Glutamatergic neuron (in vitro differentiated cells): ENCODE measurements around the gene MAP3K9. TPM values are rescaled to one million over a fixed set of nuclear protein-coding genes. Genes with fewer than 3 reads are reported as not detected.

Source experiments
- DNase-seq: peaks from one replicate; pipeline ENCODE4 v3.0.0; 2022
- H3K27ac Mint-ChIP-seq: one replicate; pipeline ENCODE4 v1.8.0; 2020; ENCODE audit warnings: mild to moderate bottlenecking, mixed read lengths, inconsistent platforms; ENCODE audit not compliant: unreplicated experiment
- H3K27me3 Mint-ChIP-seq: one replicate; pipeline ENCODE4 v1.8.0; 2020; ENCODE audit warnings: mild to moderate bottlenecking, moderate library complexity, mixed read lengths, inconsistent platforms; ENCODE audit not compliant: unreplicated experiment
- H3K36me3 Mint-ChIP-seq: one replicate; pipeline ENCODE4 v1.8.0; 2020; ENCODE audit warnings: mild to moderate bottlenecking, mixed read lengths, inconsistent platforms; ENCODE audit not compliant: unreplicated experiment
- H3K4me1 Mint-ChIP-seq: one replicate; pipeline ENCODE4 v1.8.0; 2020; ENCODE audit warnings: mild to moderate bottlenecking, low read depth, mixed read lengths, inconsistent platforms; ENCODE audit not compliant: unreplicated experiment
- H3K4me3 Mint-ChIP-seq: one replicate; pipeline ENCODE4 v1.8.0; 2020; ENCODE audit warnings: mild to moderate bottlenecking, mixed read lengths, inconsistent platforms; ENCODE audit not compliant: unreplicated experiment
- H3K9me3 Mint-ChIP-seq: one replicate; pipeline ENCODE4 v1.8.0; 2020; ENCODE audit warnings: mild to moderate bottlenecking, moderate library complexity, mixed read lengths, inconsistent platforms; ENCODE audit not compliant: unreplicated experiment
- total RNA-seq: library from RNA; stranded (reverse); fragmentation: NEBNext Ultra II Directional; extraction: Animal tissue kit (Norgen Biotek cat#: 25700); gene quantifications from one replicate; pipeline ENCODE4 v1.2.1, GENCODE V29; 2021; ENCODE audit not compliant: unreplicated experiment
- TF ChIP-seq, protein P1 (sequence below): fragments of 200-600 bp; sonication (generic); IDR thresholded peaks from one replicate; pipeline ENCODE4 v1.5.0; 2021; ENCODE audit not compliant: partially characterized antibody, unreplicated experiment

MAP3K9 gene
- total RNA-seq, 1 donor from 2014 or later, result 20.0 TPM

DNA sequence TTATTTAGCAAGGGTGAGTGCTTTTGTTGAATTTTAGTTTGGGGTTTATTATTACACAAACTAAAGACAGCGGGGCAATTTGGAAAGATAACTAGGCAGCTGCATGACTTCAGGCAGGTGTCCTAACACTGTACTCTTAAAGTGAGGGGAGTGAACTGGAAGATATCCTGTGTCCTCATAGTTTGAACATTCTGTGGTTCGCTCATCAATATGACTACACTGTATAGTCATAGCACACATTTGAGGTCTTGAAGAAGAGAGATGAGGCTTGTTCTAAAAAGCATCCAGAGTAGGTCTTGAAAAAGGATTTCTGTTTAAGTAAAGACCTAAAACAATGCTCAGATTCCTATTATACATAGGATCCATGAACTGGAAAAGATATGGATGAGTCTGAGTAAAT is 1.7 kb upstream of the MAP3K9 start:
- Mint-ChIP-seq H3K4me3 (no peak overlapping the region), H3K9me3 (no peaks in the 10 kb centered on the region), H3K4me1 (peaks cover 10% of the 10 kb centered on the region), H3K27me3 (no peaks in the 10 kb centered on the region), H3K27ac (no peak overlapping the region), H3K36me3 (no peaks in the 10 kb centered on the region)
- DNase-seq, result no peak
- TF ChIP-seq, protein P1, sequence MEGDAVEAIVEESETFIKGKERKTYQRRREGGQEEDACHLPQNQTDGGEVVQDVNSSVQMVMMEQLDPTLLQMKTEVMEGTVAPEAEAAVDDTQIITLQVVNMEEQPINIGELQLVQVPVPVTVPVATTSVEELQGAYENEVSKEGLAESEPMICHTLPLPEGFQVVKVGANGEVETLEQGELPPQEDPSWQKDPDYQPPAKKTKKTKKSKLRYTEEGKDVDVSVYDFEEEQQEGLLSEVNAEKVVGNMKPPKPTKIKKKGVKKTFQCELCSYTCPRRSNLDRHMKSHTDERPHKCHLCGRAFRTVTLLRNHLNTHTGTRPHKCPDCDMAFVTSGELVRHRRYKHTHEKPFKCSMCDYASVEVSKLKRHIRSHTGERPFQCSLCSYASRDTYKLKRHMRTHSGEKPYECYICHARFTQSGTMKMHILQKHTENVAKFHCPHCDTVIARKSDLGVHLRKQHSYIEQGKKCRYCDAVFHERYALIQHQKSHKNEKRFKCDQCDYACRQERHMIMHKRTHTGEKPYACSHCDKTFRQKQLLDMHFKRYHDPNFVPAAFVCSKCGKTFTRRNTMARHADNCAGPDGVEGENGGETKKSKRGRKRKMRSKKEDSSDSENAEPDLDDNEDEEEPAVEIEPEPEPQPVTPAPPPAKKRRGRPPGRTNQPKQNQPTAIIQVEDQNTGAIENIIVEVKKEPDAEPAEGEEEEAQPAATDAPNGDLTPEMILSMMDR, result no peak

DNA sequence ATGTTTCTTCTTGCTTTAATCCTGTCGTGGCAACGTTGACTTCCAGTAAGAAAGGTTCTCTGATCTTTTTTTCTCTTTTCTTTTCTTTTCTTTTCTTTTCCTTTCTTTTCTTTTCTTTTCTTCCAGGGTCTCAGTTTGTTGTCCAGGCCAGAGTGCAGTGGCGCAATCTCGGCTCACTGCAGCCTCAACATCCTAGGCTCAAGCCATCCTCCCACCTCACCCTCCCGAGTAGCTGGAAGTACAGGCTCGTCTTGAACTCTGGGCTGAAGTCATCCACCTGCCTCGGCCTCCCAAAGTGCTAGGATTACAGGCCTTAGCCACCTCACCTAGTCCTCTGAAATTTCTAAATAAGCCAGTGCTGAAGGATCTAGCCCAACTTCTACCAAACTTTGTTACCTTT is 1.3 kb upstream of the MAP3K9 start:
- no peaks in the 10 kb centered on the region for H3K36me3 Mint-ChIP-seq
- no peaks in the 10 kb centered on the region for H3K27me3 Mint-ChIP-seq
- TF ChIP-seq, protein P1, result no peak
- DNase-seq, result no peak
- no peaks in the 10 kb centered on the region for H3K9me3 Mint-ChIP-seq
- H3K4me3 Mint-ChIP-seq, result no peak overlapping the region
- no peak overlapping the region for H3K27ac Mint-ChIP-seq
- H3K4me1 Mint-ChIP-seq, result peaks cover 10% of the 10 kb centered on the region

DNA sequence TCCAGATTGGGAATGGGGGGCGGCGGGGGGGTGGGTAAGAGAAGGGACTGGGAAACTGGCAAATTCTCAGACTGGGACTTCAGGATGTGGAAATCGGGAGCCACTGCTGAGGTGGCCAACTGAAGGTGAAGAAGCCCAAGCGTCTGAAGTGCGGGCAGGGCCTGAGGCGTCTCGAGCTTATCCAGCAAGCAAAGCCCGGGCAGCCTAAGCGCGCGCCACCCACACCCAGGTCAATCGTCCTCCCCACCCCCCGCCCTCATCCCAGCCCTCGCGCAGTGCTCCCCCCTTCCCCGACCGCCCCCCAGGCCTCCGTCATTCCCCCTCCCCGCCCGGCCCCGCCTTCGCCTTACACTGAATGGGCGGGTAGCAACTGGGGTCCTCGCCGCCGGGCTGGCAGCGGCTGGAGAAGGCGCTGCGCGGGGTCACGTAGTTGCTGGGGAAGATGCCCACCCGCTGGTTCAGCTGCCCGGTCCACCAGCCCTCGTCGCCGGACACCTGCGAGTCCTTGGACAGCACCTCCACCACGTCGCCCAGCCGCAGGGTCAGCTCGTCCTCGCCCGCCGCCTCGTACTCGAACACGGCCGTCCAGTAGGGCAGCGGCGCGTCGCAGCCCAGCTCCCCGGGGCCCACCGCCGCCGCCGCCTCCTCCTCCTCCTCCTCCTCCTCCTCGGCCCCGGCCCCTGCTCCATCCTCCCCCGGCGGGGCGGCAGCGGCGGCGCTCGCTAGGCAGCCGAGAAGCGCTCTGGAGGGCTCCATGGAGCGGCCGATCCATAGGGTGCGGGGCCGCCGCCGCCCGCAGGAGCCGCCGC is 693 bp downstream of the MAP3K9 start:
- Mint-ChIP-seq H3K27me3 (no peaks in the 10 kb centered on the region), H3K4me3 (peak overlapping the region; percentile 85), H3K36me3 (no peaks in the 10 kb centered on the region), H3K9me3 (no peaks in the 10 kb centered on the region), H3K27ac (no peak overlapping the region), H3K4me1 (peaks cover 5% of the 10 kb centered on the region)
- TF ChIP-seq, protein P1, result no peak
- peak; percentile 71 for DNase-seq

DNA sequence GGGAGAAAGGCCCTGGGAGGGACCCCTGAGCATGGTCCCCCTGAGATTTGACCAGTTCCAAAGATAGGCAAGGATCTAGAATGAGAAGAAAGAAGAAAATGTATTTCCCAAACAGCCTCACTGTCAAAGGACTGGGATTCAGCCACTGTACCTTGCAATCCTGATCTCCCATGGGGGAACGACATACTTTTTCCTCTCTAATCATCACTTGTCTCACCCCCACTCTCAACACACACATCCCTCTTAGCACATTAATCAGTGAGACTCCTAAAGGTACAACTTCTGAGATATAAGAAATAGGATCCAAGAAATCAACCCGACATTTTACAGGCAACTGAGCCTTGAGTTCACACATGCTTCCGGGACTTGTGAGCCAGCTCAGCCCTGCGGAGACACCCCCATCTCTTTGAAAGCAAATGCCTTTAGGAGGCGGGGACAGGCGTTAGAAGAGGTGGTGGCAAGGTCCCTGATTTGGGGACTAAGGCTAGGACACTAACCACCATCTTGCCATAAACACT is 1.4 kb downstream of the MAP3K9 start:
- Mint-ChIP-seq H3K27ac (peak overlapping the region; percentile 0), H3K4me3 (peak overlapping the region; percentile 85), H3K27me3 (no peaks in the 10 kb centered on the region), H3K4me1 (peaks cover 5% of the 10 kb centered on the region), H3K9me3 (no peaks in the 10 kb centered on the region), H3K36me3 (no peaks in the 10 kb centered on the region)
- peak; percentile 28 for DNase-seq
- TF ChIP-seq, protein P1, result no peak

DNA sequence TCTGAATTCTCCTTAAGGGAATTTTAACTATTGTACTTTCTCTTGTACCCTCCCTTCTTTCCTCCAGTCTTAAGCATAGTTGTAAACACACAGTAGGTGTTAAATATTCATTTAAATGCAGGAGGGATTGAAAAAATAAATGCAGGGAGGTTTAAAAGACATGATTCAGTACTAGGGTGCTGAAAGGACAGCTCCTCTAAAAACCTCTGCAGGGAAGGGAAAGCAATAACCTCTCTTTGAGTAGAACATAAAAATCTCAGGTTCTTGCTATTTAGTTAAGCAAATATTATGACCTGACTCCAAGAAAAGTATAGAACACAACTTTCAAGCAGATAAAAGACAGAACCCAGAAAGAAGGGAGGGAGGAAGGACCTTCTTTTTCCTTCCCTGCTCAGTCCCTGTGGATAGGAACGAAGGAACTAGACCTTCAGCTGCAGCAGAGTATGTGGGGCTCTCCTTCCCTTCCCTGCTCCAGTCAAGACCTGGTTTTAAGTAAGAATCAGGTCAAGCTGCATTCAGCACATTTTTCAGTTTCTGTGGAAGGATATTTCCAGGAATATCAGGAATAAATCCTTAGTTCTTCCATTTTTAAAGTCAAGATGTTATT is 4.7 kb downstream of the MAP3K9 start:
- no peak overlapping the region for H3K27ac Mint-ChIP-seq
- no peaks in the 10 kb centered on the region for H3K9me3 Mint-ChIP-seq
- H3K4me1 Mint-ChIP-seq, result peaks cover 5% of the 10 kb centered on the region
- peaks cover 10% of the 10 kb centered on the region for H3K36me3 Mint-ChIP-seq
- H3K4me3 Mint-ChIP-seq, result no peak overlapping the region
- DNase-seq, result no peak
- TF ChIP-seq, protein P1, result no peak
- H3K27me3 Mint-ChIP-seq, result no peaks in the 10 kb centered on the region
